Mesendoderm (in vitro differentiated cells): ENCODE measurements around the gene RRH.

Experiments
- DNase-seq: peaks from one replicate; pipeline ENCODE4 v3.0.0; 2013
- H2AK5ac ChIP-seq: 2 replicates; pipeline ENCODE4 v1.6.1; 2013; ENCODE audit warnings: low read length, inconsistent platforms
- H2BK120ac ChIP-seq: 2 replicates; pipeline ENCODE4 v1.6.1; 2013; ENCODE audit warnings: low read depth, mild to moderate bottlenecking, low read length, moderate library complexity, mixed read lengths
- H2BK15ac ChIP-seq: replicated peaks from 2 replicates; pipeline ENCODE4 v1.6.1; 2013; ENCODE audit warnings: low read depth, mild to moderate bottlenecking, moderate library complexity
- H2BK5ac ChIP-seq: 2 replicates; pipeline ENCODE4 v1.6.1; 2013; ENCODE audit warnings: low read length, inconsistent platforms
- H3K18ac ChIP-seq: 2 replicates; pipeline ENCODE4 v1.6.1; 2013; ENCODE audit warnings: mild to moderate bottlenecking, low read length, mixed read lengths
- H3K23ac ChIP-seq: one replicate; pipeline ENCODE4 v1.6.1; 2013; ENCODE audit warnings: low read length
- H3K27ac ChIP-seq: 2 replicates; pipeline ENCODE4 v1.5.1; 2013; ENCODE audit warnings: low read depth, mild to moderate bottlenecking, inconsistent platforms, low read length, moderate library complexity
- H3K27me3 ChIP-seq: 2 replicates; pipeline ENCODE4 v1.6.1; 2013; ENCODE audit warnings: low read length, control low read depth, mild to moderate bottlenecking, inconsistent platforms; ENCODE audit not compliant: insufficient read depth, poor library complexity
- H3K36me3 ChIP-seq: 2 replicates; pipeline ENCODE4 v1.6.1; 2013; ENCODE audit warnings: low read length, inconsistent platforms; ENCODE audit not compliant: control insufficient read depth, insufficient read depth
- H3K4ac ChIP-seq: one replicate; pipeline ENCODE4 v1.6.1; 2013; ENCODE audit warnings: low read depth, mild to moderate bottlenecking, low read length, moderate library complexity
- H3K4me1 ChIP-seq: 2 replicates; pipeline ENCODE4 v1.6.1; 2013; ENCODE audit warnings: low read depth, low read length, inconsistent platforms; ENCODE audit not compliant: control insufficient read depth
- H3K4me2 ChIP-seq: 2 replicates; pipeline ENCODE4 v1.6.1; 2013; ENCODE audit warnings: low read length
- H3K4me3 ChIP-seq: 2 replicates; pipeline ENCODE4 v1.5.1; 2013; ENCODE audit warnings: mild to moderate bottlenecking, low read length
- H3K56ac ChIP-seq: one replicate; pipeline ENCODE4 v1.6.1; 2013; ENCODE audit warnings: low read length
- H3K79me1 ChIP-seq: 2 replicates; pipeline ENCODE4 v1.6.1; 2013; ENCODE audit warnings: low read length, inconsistent platforms
- H3K79me2 ChIP-seq: 2 replicates; pipeline ENCODE4 v1.6.1; 2013; ENCODE audit warnings: mild to moderate bottlenecking, low read length; ENCODE audit not compliant: control insufficient read depth, insufficient read depth
- H3K9ac ChIP-seq: 2 replicates; pipeline ENCODE4 v1.6.1; 2013; ENCODE audit warnings: low read length, inconsistent platforms
- H4K5ac ChIP-seq: one replicate; pipeline ENCODE4 v1.6.1; 2013; ENCODE audit warnings: low read length
- H4K8ac ChIP-seq: one replicate; pipeline ENCODE4 v1.6.1; 2013; ENCODE audit warnings: low read depth, mild to moderate bottlenecking, control low read depth, low read length, moderate library complexity
- WGBS: extraction: QIAGEN DNeasy Blood & Tissue Kit; methylation state at CpG from one replicate; pipeline ENCODE4 v1.1.7; 2013; ENCODE audit warnings: low lambda C conversion rate, missing lambda C conversion rate; ENCODE audit not compliant: insufficient coverage; ENCODE audit errors: extremely low coverage; 5-methylcytosine and 5-hydroxymethylcytosine counted together

RRH gene

GRCh38 chr4:109879081-109879480 is 51.3 kb downstream of the RRH start:
- no CpG with 5 or more reads among the region's 12 CpGs for WGBS
- Histone ChIP-seq H2BK120ac (no peak overlapping the region), H3K18ac (no peak overlapping the region), H3K79me1 (no peaks in the 10 kb centered on the region), H4K5ac (no peak overlapping the region), H4K8ac (no peak overlapping the region), H3K4me2 (no peak overlapping the region), H3K56ac (no peak overlapping the region), H3K27me3 (no peaks in the 10 kb centered on the region), H2BK5ac (no peak overlapping the region), H3K36me3 (no peaks in the 10 kb centered on the region), H3K4me3 (no peak overlapping the region), H2BK15ac (no peak overlapping the region), H3K27ac (no peak overlapping the region), H3K79me2 (no peaks in the 10 kb centered on the region), H3K23ac (no peak overlapping the region), H3K4me1 (no peaks in the 10 kb centered on the region), H2AK5ac (no peak overlapping the region), H3K4ac (no peak overlapping the region), H3K9ac (no peak overlapping the region)
- no peak for DNase-seq

DNA sequence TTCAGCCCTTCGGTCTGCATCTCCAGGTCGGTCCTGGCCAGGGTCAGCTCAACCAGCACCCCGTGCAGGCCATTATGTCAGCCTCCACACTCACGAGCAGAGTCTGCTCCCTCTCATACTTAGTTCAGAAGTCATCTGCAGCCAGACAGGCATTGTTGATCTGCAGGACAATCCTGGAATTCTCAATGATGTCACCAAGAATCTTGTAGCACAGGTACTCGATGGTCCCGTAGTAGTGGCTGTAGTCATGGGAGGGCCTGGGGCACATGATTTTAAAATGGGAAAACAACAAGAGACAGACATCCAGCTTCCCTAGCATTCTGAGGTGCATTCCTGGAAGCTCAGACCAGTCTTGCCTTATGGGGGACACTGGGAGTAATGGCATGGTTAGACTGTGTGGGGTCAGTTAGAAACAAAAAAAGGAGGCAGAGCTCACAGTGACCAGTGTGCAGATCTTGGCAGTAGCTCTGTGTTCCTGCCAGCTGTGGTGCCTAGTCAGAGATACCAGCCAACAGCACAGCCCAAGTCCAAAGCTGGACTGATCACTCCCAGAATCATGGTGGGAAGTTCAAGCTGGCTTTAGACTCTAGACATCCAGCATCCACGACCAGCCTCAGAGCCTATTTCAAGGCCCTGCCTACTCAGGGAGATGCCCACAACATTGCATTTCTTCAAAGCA is 52.0 kb downstream of the RRH start:
- WGBS, result no CpG with 5 or more reads among the region's 7 CpGs
- Histone ChIP-seq H3K79me1 (no peaks in the 10 kb centered on the region), H4K5ac (no peak overlapping the region), H3K4me2 (no peak overlapping the region), H3K4ac (no peak overlapping the region), H3K23ac (no peak overlapping the region), H3K79me2 (no peaks in the 10 kb centered on the region), H2AK5ac (no peak overlapping the region), H2BK5ac (no peak overlapping the region), H3K27ac (no peak overlapping the region), H3K4me1 (no peaks in the 10 kb centered on the region), H2BK120ac (no peak overlapping the region), H3K9ac (no peak overlapping the region), H3K27me3 (no peaks in the 10 kb centered on the region), H4K8ac (no peak overlapping the region), H3K18ac (no peak overlapping the region), H3K4me3 (no peak overlapping the region), H2BK15ac (no peak overlapping the region), H3K36me3 (no peaks in the 10 kb centered on the region), H3K56ac (no peak overlapping the region)
- no peak for DNase-seq

GRCh38 chr4:109886303-109886702 is 58.5 kb downstream of the RRH start:
- H3K4me3 ChIP-seq, result no peak overlapping the region
- no peak overlapping the region for H2BK15ac ChIP-seq
- H3K23ac ChIP-seq, result no peak overlapping the region
- H3K4me1 ChIP-seq, result no peaks in the 10 kb centered on the region
- H3K9ac ChIP-seq, result no peak overlapping the region
- no peak overlapping the region for H4K8ac ChIP-seq
- H4K5ac ChIP-seq, result no peak overlapping the region
- no peak overlapping the region for H2BK5ac ChIP-seq
- no peak for DNase-seq
- no peak overlapping the region for H2BK120ac ChIP-seq
- no peaks in the 10 kb centered on the region for H3K79me1 ChIP-seq
- H3K56ac ChIP-seq, result no peak overlapping the region
- no peak overlapping the region for H3K4ac ChIP-seq
- no peaks in the 10 kb centered on the region for H3K79me2 ChIP-seq
- H2AK5ac ChIP-seq, result no peak overlapping the region
- H3K27me3 ChIP-seq, result no peaks in the 10 kb centered on the region
- H3K36me3 ChIP-seq, result no peaks in the 10 kb centered on the region
- no peak overlapping the region for H3K4me2 ChIP-seq
- H3K18ac ChIP-seq, result no peak overlapping the region
- no peak overlapping the region for H3K27ac ChIP-seq

GRCh38 chr4:109887071-109887470 is 59.3 kb downstream of the RRH start:
- H3K23ac ChIP-seq, result no peak overlapping the region
- no peak for DNase-seq
- H3K79me1 ChIP-seq, result no peaks in the 10 kb centered on the region
- no peak overlapping the region for H3K4ac ChIP-seq
- no peak overlapping the region for H4K8ac ChIP-seq
- H3K27ac ChIP-seq, result no peak overlapping the region
- no peak overlapping the region for H3K4me2 ChIP-seq
- H2AK5ac ChIP-seq, result no peak overlapping the region
- H2BK15ac ChIP-seq, result no peak overlapping the region
- WGBS, result no CpG with 5 or more reads among the region's 6 CpGs
- no peaks in the 10 kb centered on the region for H3K79me2 ChIP-seq
- no peak overlapping the region for H3K56ac ChIP-seq
- no peak overlapping the region for H2BK120ac ChIP-seq
- H3K36me3 ChIP-seq, result no peaks in the 10 kb centered on the region
- no peak overlapping the region for H4K5ac ChIP-seq
- H2BK5ac ChIP-seq, result no peak overlapping the region
- H3K4me3 ChIP-seq, result no peak overlapping the region
- no peaks in the 10 kb centered on the region for H3K4me1 ChIP-seq
- H3K27me3 ChIP-seq, result no peaks in the 10 kb centered on the region
- no peak overlapping the region for H3K18ac ChIP-seq
- H3K9ac ChIP-seq, result no peak overlapping the region

DNA sequence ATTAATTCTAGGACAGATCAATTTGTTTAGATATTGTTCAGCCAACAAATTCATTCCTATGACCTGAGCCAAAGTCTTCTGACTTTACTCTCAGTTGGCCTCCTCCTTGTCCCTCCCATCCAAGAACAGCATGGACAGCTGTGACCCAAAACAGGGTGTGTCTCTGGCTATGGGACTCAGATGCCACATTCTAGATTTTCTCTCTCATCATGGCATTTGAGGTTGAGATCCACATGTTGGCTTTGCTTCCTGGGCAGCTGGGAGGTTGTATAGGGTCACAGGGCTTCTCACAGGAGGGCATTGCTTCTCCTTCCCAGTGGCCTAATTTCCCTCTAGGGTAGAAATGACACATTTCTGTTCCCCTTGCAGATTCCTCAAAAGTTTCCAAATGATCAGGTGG is 62.3 kb downstream of the RRH start:
- H3K4me1 ChIP-seq, result no peaks in the 10 kb centered on the region
- no peak overlapping the region for H4K5ac ChIP-seq
- no peaks in the 10 kb centered on the region for H3K36me3 ChIP-seq
- no peak overlapping the region for H3K4me3 ChIP-seq
- H3K9ac ChIP-seq, result no peak overlapping the region
- H3K4ac ChIP-seq, result no peak overlapping the region
- H2BK15ac ChIP-seq, result no peak overlapping the region
- DNase-seq, result no peak
- no peaks in the 10 kb centered on the region for H3K79me1 ChIP-seq
- H3K56ac ChIP-seq, result no peak overlapping the region
- no peak overlapping the region for H2AK5ac ChIP-seq
- H3K79me2 ChIP-seq, result no peaks in the 10 kb centered on the region
- no peak overlapping the region for H3K18ac ChIP-seq
- no peak overlapping the region for H3K23ac ChIP-seq
- no peak overlapping the region for H4K8ac ChIP-seq
- no peak overlapping the region for H3K4me2 ChIP-seq
- no peak overlapping the region for H3K27ac ChIP-seq
- H2BK5ac ChIP-seq, result no peak overlapping the region
- H2BK120ac ChIP-seq, result no peak overlapping the region
- no peaks in the 10 kb centered on the region for H3K27me3 ChIP-seq
